Measurements from ENCODE around the gene MAP2K2. TPM values are rescaled to one million over a fixed set of nuclear protein-coding genes. Genes with fewer than 3 reads are reported as not detected.
"Not testable (repeated sequence)": the region's sequence is repeated elsewhere in the genome, so short reads cannot be mapped to it uniquely, and the experiment has no call there.

The MAP2K2 gene
- total and polyA plus RNA-seq, 4 donors, result 40.3 to 72.7 (median 54.1) TPM

DNA sequence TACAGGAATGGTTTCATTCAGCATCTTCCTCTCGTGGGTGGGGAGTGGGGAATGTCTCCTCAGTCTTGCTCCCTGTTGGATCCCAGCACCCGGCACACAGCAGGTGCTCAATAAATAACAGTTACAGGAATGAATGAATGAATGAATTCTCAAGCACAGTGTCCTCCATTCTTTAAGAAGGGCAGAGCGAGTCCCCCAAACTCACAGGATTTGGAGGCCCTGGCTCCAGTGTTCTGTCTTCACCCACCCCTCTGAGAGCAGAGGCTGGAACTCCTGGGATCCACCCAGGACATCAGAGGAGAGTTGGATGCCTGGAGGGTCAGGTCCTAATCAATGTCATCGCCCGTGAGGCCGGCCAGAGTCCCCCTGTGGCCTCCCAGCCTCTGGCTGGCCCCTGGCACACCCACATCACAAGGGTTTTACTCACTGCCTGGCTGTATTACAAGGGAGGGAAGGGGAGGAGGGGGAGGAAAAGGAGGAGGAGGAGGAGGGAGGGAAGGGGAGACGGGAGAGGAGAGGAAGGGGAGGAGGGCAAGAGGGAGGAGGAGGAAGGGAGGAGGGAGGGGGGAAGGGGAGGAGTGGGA is 20.8 kb upstream of the MAP2K2 start:
- H3K4me1 ChIP-seq (ENCODE audit: control insufficient read depth in 4 of 4, insufficient read depth in 4 of 4, low read length in 3 of 4), result peaks cover 2 to 13% (median 12%) of the 10 kb centered on the region in 4 donors

DNA sequence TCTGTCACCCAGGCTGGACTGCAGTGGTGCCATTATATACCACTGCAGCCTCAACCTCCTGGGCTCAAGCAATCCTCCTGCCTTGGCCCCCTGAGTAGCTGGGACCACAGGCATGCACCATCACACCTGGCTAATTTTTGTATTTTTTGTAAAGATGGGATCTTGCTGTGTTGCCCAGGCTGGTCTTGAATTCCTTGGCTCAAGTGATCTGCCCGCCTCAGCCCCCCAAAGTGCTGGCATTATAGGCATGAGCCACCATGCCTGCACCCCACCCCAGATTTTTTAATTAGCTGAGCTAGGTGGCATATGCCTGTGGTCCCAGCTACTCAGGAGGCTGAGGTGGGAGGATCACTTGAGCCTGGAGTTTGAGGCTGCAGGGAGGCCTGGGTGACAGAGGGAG is 19.0 kb upstream of the MAP2K2 start:
- peaks cover 2 to 12% (median 9%) of the 10 kb centered on the region in 4 donors for H3K4me1 ChIP-seq (ENCODE audit: control insufficient read depth in 4 of 4, insufficient read depth in 4 of 4, low read length in 3 of 4)
- H3K9me3 ChIP-seq (ENCODE audit: control insufficient read depth in 4 of 4, low read length in 3 of 4); H3K27ac ChIP-seq (ENCODE audit: low read depth in 1 of 2, low read length in 2 of 2); H3K27me3 ChIP-seq (ENCODE audit: control insufficient read depth in 4 of 4, insufficient read depth in 4 of 4, low read length in 3 of 4); H3K36me3 ChIP-seq (ENCODE audit: control insufficient read depth in 4 of 4, insufficient read depth in 3 of 4, low read depth in 1 of 4, low read length in 3 of 4); DNase-seq (ENCODE audit: low spot score); H3K4me3 ChIP-seq (ENCODE audit: low read depth in 1 of 3, low read length in 3 of 3); H3K9ac ChIP-seq (ENCODE audit: low read depth in 1 of 2, low read length in 2 of 2): not testable (repeated sequence)
- 98% methylated on average over 1 of the region's 1 CpG for WGBS

More for the DNA sequence above, 20.8 kb upstream of the MAP2K2 start:
- Histone ChIP-seq H3K27me3 (ENCODE audit: control insufficient read depth in 4 of 4, insufficient read depth in 4 of 4, low read length in 3 of 4) (no peaks in the 10 kb centered on the region), H3K9ac (ENCODE audit: low read depth in 1 of 2, low read length in 2 of 2) (no peak overlapping the region), H3K27ac (ENCODE audit: low read depth in 1 of 2, low read length in 2 of 2) (peak overlapping the region in 1 of 2 donors; percentile 25), H3K9me3 (ENCODE audit: control insufficient read depth in 4 of 4, low read length in 3 of 4) (no peaks in the 10 kb centered on the region), H3K36me3 (ENCODE audit: control insufficient read depth in 4 of 4, insufficient read depth in 3 of 4, low read depth in 1 of 4, low read length in 3 of 4) (no peaks in the 10 kb centered on the region), H3K4me3 (ENCODE audit: low read depth in 1 of 3, low read length in 3 of 3) (peak overlapping the region in 1 of 3 donors; percentile 33)
- TF ChIP-seq TAF1 (conservative IDR thresholded peaks at IDR 0.05), result no peak
- TF ChIP-seq FOXA2 (IDR thresholded peaks at IDR 0.05), result no peak
- TF ChIP-seq, protein P1, sequence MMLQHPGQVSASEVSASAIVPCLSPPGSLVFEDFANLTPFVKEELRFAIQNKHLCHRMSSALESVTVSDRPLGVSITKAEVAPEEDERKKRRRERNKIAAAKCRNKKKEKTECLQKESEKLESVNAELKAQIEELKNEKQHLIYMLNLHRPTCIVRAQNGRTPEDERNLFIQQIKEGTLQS (IDR thresholded peaks at IDR 0.05), result no peak
- TF ChIP-seq FOXA1 (IDR thresholded peaks at IDR 0.05), result no peak
- no peak for TF ChIP-seq NR2F2 (IDR thresholded peaks at IDR 0.05)
- no peak for TF ChIP-seq SP1 (IDR thresholded peaks at IDR 0.05)
- TF ChIP-seq, protein P2, sequence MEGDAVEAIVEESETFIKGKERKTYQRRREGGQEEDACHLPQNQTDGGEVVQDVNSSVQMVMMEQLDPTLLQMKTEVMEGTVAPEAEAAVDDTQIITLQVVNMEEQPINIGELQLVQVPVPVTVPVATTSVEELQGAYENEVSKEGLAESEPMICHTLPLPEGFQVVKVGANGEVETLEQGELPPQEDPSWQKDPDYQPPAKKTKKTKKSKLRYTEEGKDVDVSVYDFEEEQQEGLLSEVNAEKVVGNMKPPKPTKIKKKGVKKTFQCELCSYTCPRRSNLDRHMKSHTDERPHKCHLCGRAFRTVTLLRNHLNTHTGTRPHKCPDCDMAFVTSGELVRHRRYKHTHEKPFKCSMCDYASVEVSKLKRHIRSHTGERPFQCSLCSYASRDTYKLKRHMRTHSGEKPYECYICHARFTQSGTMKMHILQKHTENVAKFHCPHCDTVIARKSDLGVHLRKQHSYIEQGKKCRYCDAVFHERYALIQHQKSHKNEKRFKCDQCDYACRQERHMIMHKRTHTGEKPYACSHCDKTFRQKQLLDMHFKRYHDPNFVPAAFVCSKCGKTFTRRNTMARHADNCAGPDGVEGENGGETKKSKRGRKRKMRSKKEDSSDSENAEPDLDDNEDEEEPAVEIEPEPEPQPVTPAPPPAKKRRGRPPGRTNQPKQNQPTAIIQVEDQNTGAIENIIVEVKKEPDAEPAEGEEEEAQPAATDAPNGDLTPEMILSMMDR (IDR thresholded peaks at IDR 0.05; ENCODE audit: low read depth, low read length, missing input control), result no peak
- TF ChIP-seq, protein P3, sequence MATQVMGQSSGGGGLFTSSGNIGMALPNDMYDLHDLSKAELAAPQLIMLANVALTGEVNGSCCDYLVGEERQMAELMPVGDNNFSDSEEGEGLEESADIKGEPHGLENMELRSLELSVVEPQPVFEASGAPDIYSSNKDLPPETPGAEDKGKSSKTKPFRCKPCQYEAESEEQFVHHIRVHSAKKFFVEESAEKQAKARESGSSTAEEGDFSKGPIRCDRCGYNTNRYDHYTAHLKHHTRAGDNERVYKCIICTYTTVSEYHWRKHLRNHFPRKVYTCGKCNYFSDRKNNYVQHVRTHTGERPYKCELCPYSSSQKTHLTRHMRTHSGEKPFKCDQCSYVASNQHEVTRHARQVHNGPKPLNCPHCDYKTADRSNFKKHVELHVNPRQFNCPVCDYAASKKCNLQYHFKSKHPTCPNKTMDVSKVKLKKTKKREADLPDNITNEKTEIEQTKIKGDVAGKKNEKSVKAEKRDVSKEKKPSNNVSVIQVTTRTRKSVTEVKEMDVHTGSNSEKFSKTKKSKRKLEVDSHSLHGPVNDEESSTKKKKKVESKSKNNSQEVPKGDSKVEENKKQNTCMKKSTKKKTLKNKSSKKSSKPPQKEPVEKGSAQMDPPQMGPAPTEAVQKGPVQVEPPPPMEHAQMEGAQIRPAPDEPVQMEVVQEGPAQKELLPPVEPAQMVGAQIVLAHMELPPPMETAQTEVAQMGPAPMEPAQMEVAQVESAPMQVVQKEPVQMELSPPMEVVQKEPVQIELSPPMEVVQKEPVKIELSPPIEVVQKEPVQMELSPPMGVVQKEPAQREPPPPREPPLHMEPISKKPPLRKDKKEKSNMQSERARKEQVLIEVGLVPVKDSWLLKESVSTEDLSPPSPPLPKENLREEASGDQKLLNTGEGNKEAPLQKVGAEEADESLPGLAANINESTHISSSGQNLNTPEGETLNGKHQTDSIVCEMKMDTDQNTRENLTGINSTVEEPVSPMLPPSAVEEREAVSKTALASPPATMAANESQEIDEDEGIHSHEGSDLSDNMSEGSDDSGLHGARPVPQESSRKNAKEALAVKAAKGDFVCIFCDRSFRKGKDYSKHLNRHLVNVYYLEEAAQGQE (IDR thresholded peaks at IDR 0.05), result no peak
- TF ChIP-seq EGR1 (IDR thresholded peaks at IDR 0.05; ENCODE audit: low read depth in 2 of 2), result no peak
- no peak for TF ChIP-seq RAD21 (IDR thresholded peaks at IDR 0.05)
- no peak for TF ChIP-seq GABPA (IDR thresholded peaks at IDR 0.05 in 1 of 2, conservative IDR thresholded peaks at IDR 0.05 in 1 of 2)
- TF ChIP-seq HNF4G (IDR thresholded peaks at IDR 0.05), result no peak
- TF ChIP-seq JUND (IDR thresholded peaks at IDR 0.05), result no peak
- TF ChIP-seq RXRA (IDR thresholded peaks at IDR 0.05), result peak; percentile 53 to 73
- TF ChIP-seq, protein P4, sequence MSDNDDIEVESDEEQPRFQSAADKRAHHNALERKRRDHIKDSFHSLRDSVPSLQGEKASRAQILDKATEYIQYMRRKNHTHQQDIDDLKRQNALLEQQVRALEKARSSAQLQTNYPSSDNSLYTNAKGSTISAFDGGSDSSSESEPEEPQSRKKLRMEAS (IDR thresholded peaks at IDR 0.05), result no peak
- peak in 1 of 2 donors; percentile 20 for TF ChIP-seq HNF4A (conservative IDR thresholded peaks at IDR 0.05)
- TF ChIP-seq, protein P5, sequence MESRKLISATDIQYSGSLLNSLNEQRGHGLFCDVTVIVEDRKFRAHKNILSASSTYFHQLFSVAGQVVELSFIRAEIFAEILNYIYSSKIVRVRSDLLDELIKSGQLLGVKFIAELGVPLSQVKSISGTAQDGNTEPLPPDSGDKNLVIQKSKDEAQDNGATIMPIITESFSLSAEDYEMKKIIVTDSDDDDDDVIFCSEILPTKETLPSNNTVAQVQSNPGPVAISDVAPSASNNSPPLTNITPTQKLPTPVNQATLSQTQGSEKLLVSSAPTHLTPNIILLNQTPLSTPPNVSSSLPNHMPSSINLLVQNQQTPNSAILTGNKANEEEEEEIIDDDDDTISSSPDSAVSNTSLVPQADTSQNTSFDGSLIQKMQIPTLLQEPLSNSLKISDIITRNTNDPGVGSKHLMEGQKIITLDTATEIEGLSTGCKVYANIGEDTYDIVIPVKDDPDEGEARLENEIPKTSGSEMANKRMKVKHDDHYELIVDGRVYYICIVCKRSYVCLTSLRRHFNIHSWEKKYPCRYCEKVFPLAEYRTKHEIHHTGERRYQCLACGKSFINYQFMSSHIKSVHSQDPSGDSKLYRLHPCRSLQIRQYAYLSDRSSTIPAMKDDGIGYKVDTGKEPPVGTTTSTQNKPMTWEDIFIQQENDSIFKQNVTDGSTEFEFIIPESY (IDR thresholded peaks at IDR 0.05), result no peak
- WGBS, result 35% methylated on average over 7 of the region's 7 CpGs
- DNase-seq (ENCODE audit: low spot score), result no peak

Data from liver (tissue), 9 donors.